DOHH2 (cell line): ENCODE results near the gene SSH2.
A peak's percentile ranks its signal among the peaks of the same experiment; 100 is the strongest.
"Not testable (repeated sequence)": the region's sequence is repeated elsewhere in the genome, so short reads cannot be mapped to it uniquely, and the experiment has no call there.

Experiments used
- H3F3A ChIP-seq: fragments of 200-600 bp; sonication (generic), shearing (Covaris generic); 2 replicates; pipeline ENCODE4 v1.6.0; 2016; ENCODE audit warnings: antibody characterized with exemption, mild to moderate bottlenecking; ENCODE audit not compliant: control insufficient read depth, insufficient read depth
- H3K27ac ChIP-seq: fragments of 200-600 bp; sonication (generic); 2 replicates; pipeline ENCODE4 v1.5.1; 2014; ENCODE audit warnings: low read depth, mild to moderate bottlenecking, low read length, moderate library complexity
- H3K27me3 ChIP-seq: fragments of 200-600 bp; sonication (generic); 2 replicates; pipeline ENCODE4 v1.6.1; 2014; ENCODE audit warnings: mild to moderate bottlenecking, low read length, mixed read lengths; ENCODE audit not compliant: control insufficient read depth
- H3K36me3 ChIP-seq: fragments of 200-600 bp; sonication (generic); 2 replicates; pipeline ENCODE4 v1.6.1; 2014; ENCODE audit warnings: mild to moderate bottlenecking, low read length, moderate library complexity, mixed read lengths; ENCODE audit not compliant: control insufficient read depth
- H3K4me1 ChIP-seq: fragments of 200-600 bp; sonication (generic); 2 replicates; pipeline ENCODE4 v1.6.1; 2014; ENCODE audit warnings: mild to moderate bottlenecking, low read length, mixed read lengths; ENCODE audit not compliant: control insufficient read depth
- H3K4me2 ChIP-seq: fragments of 200-600 bp; sonication (generic); 2 replicates; pipeline ENCODE4 v1.6.0; 2014; ENCODE audit warnings: mild to moderate bottlenecking, low read length, moderate library complexity
- H3K4me3 ChIP-seq: fragments of 200-600 bp; sonication (generic); 2 replicates; pipeline ENCODE4 v1.5.1; 2014; ENCODE audit warnings: mild to moderate bottlenecking, low read length, mixed read lengths
- H3K79me2 ChIP-seq: fragments of 200-600 bp; sonication (generic); 2 replicates; pipeline ENCODE4 v1.6.1; 2014; ENCODE audit warnings: mild to moderate bottlenecking, low read length, mixed read lengths; ENCODE audit not compliant: control insufficient read depth
- H3K9me2 ChIP-seq: fragments of 200-600 bp; sonication (generic); replicated peaks from 2 replicates; pipeline ENCODE4 v1.6.1; 2014; ENCODE audit warnings: mild to moderate bottlenecking, low read length, mixed read lengths; ENCODE audit not compliant: control insufficient read depth
- H3K9me3 ChIP-seq: fragments of 200-600 bp; sonication (generic); 2 replicates; pipeline ENCODE4 v1.6.1; 2014; ENCODE audit warnings: antibody characterized with exemption, low read length, mixed read lengths; ENCODE audit not compliant: control insufficient read depth, insufficient read depth
- H4K20me1 ChIP-seq: fragments of 200-600 bp; sonication (generic); 2 replicates; pipeline ENCODE4 v1.6.0; 2014; ENCODE audit warnings: low read depth, mild to moderate bottlenecking, antibody characterized with exemption, low read length, moderate library complexity; ENCODE audit not compliant: control insufficient read depth, insufficient read depth
- CTCF ChIP-seq: fragments of 200-600 bp; sonication (generic); IDR thresholded peaks from one replicate; pipeline ENCODE4 v1.5.1; 2014; ENCODE audit warnings: antibody characterized with exemption, mild to moderate bottlenecking, low read depth, low read length; ENCODE audit not compliant: poor library complexity, severe bottlenecking
- EZH2phosphoT487 ChIP-seq: fragments of 200-600 bp; sonication (generic); IDR thresholded peaks from 2 replicates; pipeline ENCODE4 v1.6.1; 2017; ENCODE audit warnings: borderline replicate concordance, mild to moderate bottlenecking, antibody characterized with exemption, low read length, moderate library complexity, mixed read lengths

SSH2 gene

GRCh38 chr17:29867643-29868181, 62.3 kb downstream of the SSH2 start:
- Histone ChIP-seq H3K9me2 (no peaks in the 10 kb centered on the region), H3K79me2 (peaks cover 72% of the 10 kb centered on the region), H4K20me1 (no peaks in the 10 kb centered on the region; the same call in 1 of the 2 replicates)

GRCh38 chr17:29866746-29867404, 63.2 kb downstream of the SSH2 start:
- Histone ChIP-seq H3K9me2 (no peaks in the 10 kb centered on the region), H4K20me1 (no peaks in the 10 kb centered on the region; the same call in 1 of the 2 replicates), H3K4me1 (peaks cover 35% of the 10 kb centered on the region), H3K36me3 (no peaks in the 10 kb centered on the region; the same call in 1 of the 2 replicates), H3K9me3 (no peaks in the 10 kb centered on the region), H3K4me3 (no peak overlapping the region), H3K79me2 (peaks cover 76% of the 10 kb centered on the region), H3K27ac (no peak overlapping the region), H3K4me2 (no peak overlapping the region), H3F3A (peaks cover 5% of the 10 kb centered on the region; the same call in 1 of the 2 replicates), H3K27me3 (no peaks in the 10 kb centered on the region)
- TF ChIP-seq EZH2phosphoT487 (no peak), CTCF (no peak)

More at GRCh38 chr17:29867643-29868181, 62.3 kb downstream of the SSH2 start:
- H3K4me2 ChIP-seq, result no peak overlapping the region
- no peaks in the 10 kb centered on the region for H3K9me3 ChIP-seq
- H3F3A ChIP-seq, result peaks cover 5% of the 10 kb centered on the region; the same call in 1 of the 2 replicates
- no peak overlapping the region for H3K4me3 ChIP-seq
- peaks cover 39% of the 10 kb centered on the region for H3K4me1 ChIP-seq
- H3K27ac ChIP-seq, result no peak overlapping the region
- H3K36me3 ChIP-seq, result no peaks in the 10 kb centered on the region; the same call in 1 of the 2 replicates
- no peaks in the 10 kb centered on the region for H3K27me3 ChIP-seq
- peak; percentile 50 for TF ChIP-seq CTCF
- TF ChIP-seq EZH2phosphoT487, result no peak

- Histone ChIP-seq H3F3A (peaks cover 5% of the 10 kb centered on the region; the same call in 1 of the 2 replicates), H4K20me1 (no peaks in the 10 kb centered on the region), H3K4me3 (no peak overlapping the region), H3K79me2 (peaks cover 73% of the 10 kb centered on the region), H3K9me2 (no peaks in the 10 kb centered on the region), H3K9me3 (no peaks in the 10 kb centered on the region), H3K27me3 (no peaks in the 10 kb centered on the region), H3K36me3 (no peaks in the 10 kb centered on the region; the same call in 1 of the 2 replicates), H3K4me2 (peak overlapping the region; percentile 7; the same call in 1 of the 2 replicates), H3K27ac (no peak overlapping the region), H3K4me1 (peaks cover 29% of the 10 kb centered on the region)
- TF ChIP-seq CTCF (no peak), EZH2phosphoT487 (no peak)
Measured at GRCh38 chr17:29864615-29865014, 65.4 kb downstream of the SSH2 start.

- not testable (repeated sequence) for H3K4me2 ChIP-seq, H4K20me1 ChIP-seq, H3F3A ChIP-seq, H3K27ac ChIP-seq, H3K9me2 ChIP-seq, H3K9me3 ChIP-seq, H3K4me3 ChIP-seq, H3K36me3 ChIP-seq, H3K27me3 ChIP-seq
- Histone ChIP-seq H3K4me1 (peaks cover 29% of the 10 kb centered on the region), H3K79me2 (peaks cover 72% of the 10 kb centered on the region)
Measured at GRCh38 chr17:29864123-29864522, 65.9 kb downstream of the SSH2 start.
